LNCAP (cell line): ENCODE measurements around the gene INS.

Experiments used
- CTCF ChIP-seq: fragments of 450-650 bp; IDR thresholded peaks from 2 replicates; pipeline ENCODE4 v1.5.1; 2017; ENCODE audit warnings: mild to moderate bottlenecking

INS gene

GRCh38 chr11:2110521-2110920 is 50.5 kb downstream of the INS start:
- no peak for TF ChIP-seq CTCF
